GM18907 (cell line): ENCODE data around the gene XBP1.
"Not testable (repeated sequence)": the region's sequence is repeated elsewhere in the genome, so short reads cannot be mapped to it uniquely, and the experiment has no call there.

Source experiments
- ATAC-seq: cut with Tn5 transposase; IDR thresholded peaks from one replicate; pipeline ENCODE4 v1.9.1; 2021; ENCODE audit warnings: mild to moderate bottlenecking, moderate library complexity; ENCODE audit not compliant: unreplicated experiment

XBP1 gene

GRCh38 chr22:28800308-28801041 is at the start of gene XBP1:
XBP1 (minus strand) TSS chr22:28800569.
- peak; percentile 80 for ATAC-seq

GRCh38 chr22:28846994-28847393 is 46.6 kb upstream of the XBP1 start:
- ATAC-seq, result no peak

DNA sequence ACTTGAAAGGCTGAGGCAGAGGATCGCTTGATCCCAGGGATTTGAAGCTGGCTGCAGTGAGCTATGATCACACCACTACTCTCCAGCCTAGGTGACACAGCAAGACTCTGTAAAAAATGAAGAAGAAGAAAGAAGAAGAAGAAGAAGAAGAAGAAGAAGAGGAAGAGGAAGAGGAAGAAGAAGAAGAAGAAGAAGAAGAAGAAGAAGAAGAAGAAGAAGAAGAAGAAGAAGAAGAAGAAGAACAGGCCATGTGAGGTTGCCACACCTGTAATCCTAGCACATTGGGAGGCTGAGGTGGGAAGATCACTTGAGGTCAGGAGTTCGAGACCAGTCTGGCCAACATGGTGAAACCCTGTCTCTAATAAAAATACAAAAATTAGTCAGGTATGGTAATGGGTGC is 43.9 kb upstream of the XBP1 start:
- ATAC-seq, result not testable (repeated sequence)

- ATAC-seq, result no peak
Observed at GRCh38 chr22:28843633-28844032, 43.3 kb upstream of the XBP1 start.

DNA sequence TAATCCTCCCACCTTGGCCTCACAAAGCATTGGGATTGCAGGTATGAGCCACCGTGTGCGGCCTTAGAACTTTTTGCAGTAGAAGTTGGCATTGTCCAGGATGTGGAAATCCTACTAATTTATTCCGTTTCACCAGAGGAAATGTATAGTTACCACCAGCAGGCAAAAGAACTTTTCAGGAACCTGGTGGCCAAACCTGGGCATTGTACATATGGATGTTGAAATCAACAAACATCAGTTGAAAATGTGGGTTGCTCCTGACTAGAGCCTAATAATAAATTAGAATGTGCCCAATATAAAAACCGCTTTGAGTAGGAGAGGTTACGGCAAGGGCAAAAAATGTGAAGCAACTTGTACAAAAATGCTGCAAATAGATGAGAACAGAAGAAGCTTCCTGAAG is 40.7 kb upstream of the XBP1 start:
- ATAC-seq, result no peak

- no peak for ATAC-seq
Observed at GRCh38 chr22:28838971-28839370, 38.6 kb upstream of the XBP1 start.

DNA sequence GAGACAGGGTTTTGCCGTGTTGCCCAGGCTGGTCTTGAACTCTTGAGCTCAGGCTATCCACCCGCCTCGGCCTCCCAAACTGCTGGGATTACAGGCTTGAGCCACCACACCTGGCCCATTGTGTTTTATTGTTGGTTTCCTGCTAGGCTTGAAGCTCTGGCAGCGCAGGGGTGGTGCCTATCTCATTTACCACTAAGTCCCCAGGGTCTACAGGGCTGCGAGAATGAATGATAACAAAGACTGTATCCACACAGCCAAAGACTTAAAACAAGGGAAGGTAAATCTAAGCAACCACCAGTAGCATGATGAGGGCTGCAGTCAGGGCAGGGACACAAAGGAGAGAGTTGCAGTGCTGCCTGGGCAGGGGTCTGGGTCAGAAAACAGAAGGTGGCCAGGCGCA is 37.3 kb upstream of the XBP1 start:
- no peak for ATAC-seq

- ATAC-seq, result no peak
Observed at GRCh38 chr22:28835630-28836189, 35.3 kb upstream of the XBP1 start.

GRCh38 chr22:28833276-28833923 is 33.0 kb upstream of the XBP1 start:
- no peak for ATAC-seq

- no peak for ATAC-seq
Observed at GRCh38 chr22:28832731-28833130, 32.4 kb upstream of the XBP1 start.

- ATAC-seq, result no peak
Observed at GRCh38 chr22:28831140-28832072, 31.0 kb upstream of the XBP1 start.

DNA sequence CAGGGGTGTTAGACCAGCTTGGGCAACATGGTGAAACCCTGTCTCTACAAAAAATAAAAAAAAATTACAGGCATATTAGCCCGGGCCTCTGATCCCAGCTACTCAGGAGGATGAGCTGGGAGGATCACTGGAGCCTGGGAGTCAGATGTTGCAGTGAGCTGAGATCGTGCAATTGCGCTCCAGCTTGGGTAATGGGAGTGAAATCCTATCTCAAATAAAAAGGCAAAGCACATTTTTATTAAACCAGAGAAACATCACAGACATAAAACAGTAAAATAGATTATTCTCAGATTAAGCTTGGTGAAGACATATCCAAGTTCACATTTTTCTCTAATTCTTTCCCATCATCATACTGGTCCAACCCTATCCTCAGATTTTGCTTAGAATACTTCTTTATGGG is 30.1 kb upstream of the XBP1 start:
- no peak for ATAC-seq

GRCh38 chr22:28829358-28830181 is 29.2 kb upstream of the XBP1 start:
- ATAC-seq, result peak; percentile 48

GRCh38 chr22:28826921-28827320 is 26.6 kb upstream of the XBP1 start:
- ATAC-seq, result no peak

GRCh38 chr22:28826430-28826829 is 26.1 kb upstream of the XBP1 start:
- not testable (repeated sequence) for ATAC-seq

- ATAC-seq, result not testable (repeated sequence)
Observed at GRCh38 chr22:28824455-28824854, 24.1 kb upstream of the XBP1 start.

DNA sequence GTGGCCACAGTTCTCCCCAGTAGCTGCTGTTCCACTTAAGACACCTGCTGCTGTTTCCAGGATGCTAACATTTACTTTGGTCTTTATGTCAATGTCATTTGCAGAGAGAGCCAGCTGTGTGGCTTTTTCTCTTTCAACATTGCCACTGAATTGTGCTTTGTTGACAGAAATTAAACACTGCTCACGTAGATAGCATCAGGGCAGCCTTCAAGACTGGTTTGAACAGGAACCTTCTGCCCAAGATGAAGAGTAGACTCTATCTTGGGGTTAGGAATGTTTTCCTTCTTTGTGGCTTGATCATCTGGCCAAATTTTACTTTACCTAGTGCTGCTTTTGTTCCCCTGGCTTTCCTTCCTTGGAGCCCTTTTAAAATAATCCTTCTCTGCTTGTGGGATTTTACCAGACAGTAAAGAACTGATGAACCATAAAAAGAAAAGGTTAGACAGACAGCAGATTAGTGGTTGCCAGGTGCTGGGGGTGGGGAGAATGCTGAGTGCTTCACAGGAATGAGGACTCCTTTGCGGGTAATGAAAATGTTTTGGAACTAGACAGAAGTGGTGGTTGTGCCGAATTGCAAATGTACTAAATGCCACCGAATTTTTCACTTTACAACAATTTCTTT is 22.7 kb upstream of the XBP1 start:
- no peak for ATAC-seq

DNA sequence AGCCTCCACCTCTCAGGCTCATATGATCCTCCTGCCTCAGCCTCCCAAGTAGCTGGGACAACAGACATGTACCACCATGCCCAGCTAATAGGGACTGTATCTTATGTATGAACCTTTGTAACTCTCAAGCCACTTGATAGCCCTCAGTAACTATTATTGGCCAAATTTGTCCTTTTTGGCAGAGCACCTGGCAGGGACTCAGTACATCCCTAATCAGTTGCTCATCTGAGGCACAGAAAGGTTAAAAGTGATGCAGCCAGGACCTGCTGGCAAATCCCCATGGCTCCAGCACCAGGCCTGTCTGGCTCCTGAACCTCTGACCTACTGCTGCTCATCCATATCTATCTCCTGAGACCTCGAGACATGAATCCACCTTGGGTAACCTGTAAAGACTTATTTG is 21.1 kb upstream of the XBP1 start:
- no peak for ATAC-seq

- ATAC-seq, result no peak
Observed at GRCh38 chr22:28820885-28821284, 20.5 kb upstream of the XBP1 start.
